Epithelial cell of proximal tubule (primary cell): ENCODE results near the gene COL23A1. TPM values are rescaled to one million over a fixed set of nuclear protein-coding genes. Genes with fewer than 3 reads are reported as not detected.
"Not testable (repeated sequence)": the region's sequence is repeated elsewhere in the genome, so short reads cannot be mapped to it uniquely, and the experiment has no call there.

Experiments
- DNase-seq: peaks from one replicate; pipeline ENCODE4 v3.0.0-alpha.2; 2011; ENCODE audit warnings: low read depth
- H3K4me3 ChIP-seq: 2 replicates; pipeline ENCODE4 v1.5.1; 2011; ENCODE audit warnings: low read depth, mild to moderate bottlenecking, low read length
- total RNA-seq: library from RNA; depleted of rRNA; stranded (reverse); fragments of >200 nt; gene quantifications from 2 replicates; pipeline ENCODE4 v1.2.3, GENCODE V29; 2015
- TF ChIP-seq, protein P1 (sequence below): conservative IDR thresholded peaks from 2 replicates; pipeline ENCODE4 v1.5.1; 2012; ENCODE audit warnings: low read depth, mild to moderate bottlenecking, low read length

COL23A1 gene
- total RNA-seq, 1 donor from 2014 or later, result not detected

DNA sequence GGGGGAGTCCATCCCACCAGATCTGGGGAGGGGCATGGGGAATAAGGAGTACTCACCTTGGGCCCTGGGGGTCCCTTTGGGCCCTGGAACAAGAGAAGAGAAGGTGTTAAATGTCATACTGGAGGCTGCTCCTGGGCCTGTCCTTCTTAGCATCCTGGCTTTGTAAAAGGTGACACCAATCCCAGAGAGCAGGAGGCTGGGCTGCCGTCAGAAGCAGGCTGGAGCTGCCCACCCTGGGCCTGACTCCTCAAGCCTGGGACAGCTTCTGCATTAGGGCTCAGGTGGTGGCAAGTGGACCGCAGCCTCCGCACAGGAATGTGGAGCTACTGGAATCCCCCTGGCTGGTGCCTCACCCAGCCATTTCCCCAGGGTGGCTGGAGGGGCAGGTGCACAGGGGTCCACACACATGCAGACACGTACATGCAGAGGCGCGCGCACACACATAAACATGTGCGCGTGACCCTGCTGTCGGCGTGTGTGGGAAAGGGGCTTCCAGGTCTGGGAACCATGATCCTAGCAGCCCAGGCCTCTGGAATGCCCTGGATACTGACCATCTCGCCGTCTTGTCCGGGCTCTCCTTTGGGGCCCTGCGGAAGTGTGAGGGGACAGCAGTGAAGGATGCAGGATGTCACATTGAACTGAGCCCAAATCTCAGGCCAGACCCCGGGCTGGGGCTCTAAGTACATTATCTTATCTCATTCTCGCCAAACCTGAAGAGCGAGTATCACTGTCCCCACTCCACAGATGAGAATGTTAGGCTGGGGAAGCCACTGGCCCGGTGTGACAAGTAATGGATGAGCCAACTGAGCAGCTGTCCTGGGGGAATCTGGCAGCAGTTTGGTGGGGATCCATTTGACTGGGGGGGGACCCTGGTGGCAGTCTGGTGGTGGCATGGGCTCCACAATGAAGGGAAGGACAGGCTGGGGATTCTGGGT is 328.3 kb downstream of the COL23A1 start:
- no peak overlapping the region for H3K4me3 ChIP-seq
- DNase-seq, result no peak
- TF ChIP-seq, protein P1, sequence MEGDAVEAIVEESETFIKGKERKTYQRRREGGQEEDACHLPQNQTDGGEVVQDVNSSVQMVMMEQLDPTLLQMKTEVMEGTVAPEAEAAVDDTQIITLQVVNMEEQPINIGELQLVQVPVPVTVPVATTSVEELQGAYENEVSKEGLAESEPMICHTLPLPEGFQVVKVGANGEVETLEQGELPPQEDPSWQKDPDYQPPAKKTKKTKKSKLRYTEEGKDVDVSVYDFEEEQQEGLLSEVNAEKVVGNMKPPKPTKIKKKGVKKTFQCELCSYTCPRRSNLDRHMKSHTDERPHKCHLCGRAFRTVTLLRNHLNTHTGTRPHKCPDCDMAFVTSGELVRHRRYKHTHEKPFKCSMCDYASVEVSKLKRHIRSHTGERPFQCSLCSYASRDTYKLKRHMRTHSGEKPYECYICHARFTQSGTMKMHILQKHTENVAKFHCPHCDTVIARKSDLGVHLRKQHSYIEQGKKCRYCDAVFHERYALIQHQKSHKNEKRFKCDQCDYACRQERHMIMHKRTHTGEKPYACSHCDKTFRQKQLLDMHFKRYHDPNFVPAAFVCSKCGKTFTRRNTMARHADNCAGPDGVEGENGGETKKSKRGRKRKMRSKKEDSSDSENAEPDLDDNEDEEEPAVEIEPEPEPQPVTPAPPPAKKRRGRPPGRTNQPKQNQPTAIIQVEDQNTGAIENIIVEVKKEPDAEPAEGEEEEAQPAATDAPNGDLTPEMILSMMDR, result no peak

DNA sequence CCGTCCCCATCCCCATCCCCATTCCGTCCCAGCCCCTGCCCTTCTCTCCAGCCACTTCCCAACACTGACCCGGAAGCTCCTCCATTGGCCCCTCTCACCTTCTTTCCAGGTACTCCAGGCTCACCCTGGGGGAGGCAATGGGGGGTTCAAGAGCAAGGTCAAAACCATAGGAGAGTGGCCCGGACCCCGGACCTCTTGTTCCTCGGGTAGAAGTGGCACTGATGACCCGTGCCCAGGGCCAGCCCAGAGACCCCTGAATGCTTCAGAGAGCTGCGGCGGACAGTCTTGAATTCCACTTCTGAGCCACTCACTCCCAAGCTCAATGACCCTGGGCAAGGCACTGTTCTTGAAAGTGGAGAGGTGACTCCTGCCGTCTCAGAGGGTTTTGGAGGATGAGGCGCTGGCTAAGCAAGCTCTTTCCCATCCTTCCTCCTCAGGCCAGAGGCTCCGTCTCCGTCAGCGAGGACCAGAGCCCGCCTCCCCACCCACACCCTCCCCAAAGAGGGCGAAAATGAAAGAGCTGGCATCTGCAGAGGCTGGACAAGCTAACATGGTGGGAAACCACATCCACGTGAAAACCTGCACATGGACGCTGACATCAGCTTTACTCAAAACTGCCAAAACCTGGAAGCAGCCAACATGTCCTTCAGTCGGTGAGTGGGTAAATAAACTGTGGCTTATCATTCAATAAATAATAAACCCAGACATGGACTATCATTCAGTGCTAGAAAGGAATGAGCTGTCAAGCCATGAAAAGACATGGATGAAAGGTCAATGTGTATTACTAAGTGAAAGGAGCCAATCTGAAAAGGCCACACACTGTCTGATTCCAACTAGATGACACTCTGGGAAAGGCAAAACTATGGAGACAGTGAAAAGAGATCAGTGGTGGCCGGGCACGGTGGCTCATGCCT is 330.3 kb downstream of the COL23A1 start:
- DNase-seq, result no peak
- no peak overlapping the region for H3K4me3 ChIP-seq
- TF ChIP-seq, protein P1, result no peak

DNA sequence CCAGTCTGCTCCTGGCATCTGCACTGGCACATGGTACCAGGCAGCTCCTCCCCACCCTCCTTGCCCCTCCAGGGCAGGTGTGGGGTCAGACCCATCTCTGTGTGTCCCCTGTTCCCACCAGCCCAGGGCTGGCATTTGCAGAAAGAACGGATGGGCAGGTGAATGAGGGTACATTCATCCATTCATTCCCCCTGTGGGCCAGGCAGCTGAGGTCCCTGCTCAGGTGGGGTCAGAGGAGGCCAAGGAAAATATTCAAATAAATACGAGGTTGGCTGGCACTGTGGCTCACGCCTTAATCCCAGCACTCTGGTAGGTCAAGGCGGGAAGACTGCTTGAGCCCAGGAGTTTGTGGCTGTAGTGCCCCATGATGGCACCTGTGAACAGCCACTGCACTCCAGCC is 332.5 kb downstream of the COL23A1 start:
- DNase-seq, result no peak
- TF ChIP-seq, protein P1, result no peak
- no peak overlapping the region for H3K4me3 ChIP-seq

DNA sequence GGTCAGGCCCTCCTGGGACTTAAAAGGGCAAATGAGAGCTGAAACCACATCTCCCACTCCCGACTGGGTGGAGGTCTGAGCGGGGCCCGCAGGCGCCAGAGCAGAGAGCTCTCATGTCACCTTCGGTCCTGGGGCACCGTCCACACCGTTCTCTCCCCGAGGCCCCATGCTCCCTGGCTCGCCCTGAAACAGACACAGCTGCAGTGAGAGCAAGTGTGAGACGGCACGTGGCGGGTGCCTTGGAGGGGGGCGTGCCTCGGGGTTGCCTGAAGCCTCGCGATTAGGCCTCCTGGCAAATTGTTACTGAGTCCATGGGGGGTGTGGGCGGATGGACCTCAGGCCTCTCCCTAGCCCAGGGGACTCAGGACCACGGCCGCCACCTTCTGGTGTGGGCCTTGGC is 333.4 kb downstream of the COL23A1 start:
- TF ChIP-seq, protein P1, result no peak
- DNase-seq, result no peak
- H3K4me3 ChIP-seq, result no peak overlapping the region

DNA sequence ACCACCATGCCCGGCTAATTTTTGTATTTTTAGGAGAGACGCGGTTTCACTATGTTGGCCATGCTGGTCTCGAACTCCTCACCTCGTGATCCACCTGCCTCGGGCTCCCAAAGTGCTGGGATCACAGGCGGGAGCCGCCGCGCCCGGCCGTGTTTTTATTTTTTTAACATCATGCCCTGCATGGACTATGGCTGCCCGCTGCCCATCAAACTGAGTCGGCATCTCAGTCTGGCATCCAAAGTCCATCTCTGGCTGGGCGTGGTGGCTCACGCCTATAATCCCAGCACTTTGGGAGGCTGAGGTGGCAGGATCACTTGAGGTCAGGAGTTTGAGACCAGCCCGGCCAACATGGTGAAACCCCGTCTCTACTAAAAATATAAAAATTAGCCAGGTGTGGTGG is 336.6 kb downstream of the COL23A1 start:
- H3K4me3 ChIP-seq, DNase-seq: not testable (repeated sequence)

DNA sequence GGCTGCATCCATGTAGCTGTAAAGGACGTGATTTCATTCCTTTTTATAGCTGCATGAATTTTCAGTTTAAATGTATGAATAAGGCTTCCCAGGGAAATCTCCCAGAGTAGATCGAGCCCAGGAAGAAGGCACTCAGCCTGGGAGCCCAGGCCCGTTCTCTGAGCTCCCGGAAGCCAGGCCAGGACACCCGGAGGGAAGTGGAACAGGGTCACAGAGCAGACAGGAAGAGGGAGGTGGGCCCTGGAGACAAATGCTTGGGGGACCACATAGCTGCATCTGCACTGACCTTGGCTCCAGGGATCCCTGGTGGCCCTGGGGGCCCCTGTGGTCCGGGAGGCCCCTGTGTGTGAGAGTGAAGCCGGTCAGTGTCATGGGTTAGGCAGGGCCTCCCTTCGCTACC is 337.9 kb downstream of the COL23A1 start:
- TF ChIP-seq, protein P1, result no peak
- H3K4me3 ChIP-seq, result no peak overlapping the region
- no peak for DNase-seq

DNA sequence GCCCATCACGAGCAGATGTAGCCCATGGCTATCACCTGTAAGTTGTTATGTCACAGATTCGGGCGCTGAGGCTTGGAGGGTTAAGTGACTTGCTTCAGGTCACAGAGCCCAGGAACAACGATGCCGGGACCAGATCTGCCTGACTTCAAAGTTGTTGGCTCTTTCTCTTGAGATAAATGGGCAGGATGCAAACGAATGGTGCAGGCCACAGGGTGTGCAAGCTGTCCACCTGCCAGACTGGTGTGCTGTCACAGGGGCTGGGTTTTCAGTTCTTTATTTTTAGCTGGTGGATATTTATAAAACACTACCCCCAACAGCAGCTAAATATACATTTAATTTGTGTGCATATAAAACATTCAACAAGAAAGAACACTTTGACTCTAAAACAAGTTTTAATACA is 339.9 kb downstream of the COL23A1 start:
- TF ChIP-seq, protein P1, result no peak
- no peak overlapping the region for H3K4me3 ChIP-seq
- no peak for DNase-seq
